HG03520 (cell line): Measurements from ENCODE around the gene PKD2.
"Not testable (repeated sequence)": the region's sequence is repeated elsewhere in the genome, so short reads cannot be mapped to it uniquely, and the experiment has no call there.

Experiments
- ATAC-seq: cut with Tn5 transposase; IDR thresholded peaks from one replicate; pipeline ENCODE4 v1.9.1; 2021; ENCODE audit warnings: mild to moderate bottlenecking, moderate library complexity; ENCODE audit not compliant: unreplicated experiment

The PKD2 gene

GRCh38 chr4:88063634-88064296, 56.3 kb downstream of the PKD2 start:
- ATAC-seq, result no peak

- ATAC-seq, result no peak
Measured at GRCh38 chr4:88064410-88064809, 57.0 kb downstream of the PKD2 start.

- no peak for ATAC-seq
Measured at GRCh38 chr4:88070031-88070430, 62.6 kb downstream of the PKD2 start.

GRCh38 chr4:88075336-88075735, 67.9 kb downstream of the PKD2 start:
- ATAC-seq, result no peak

GRCh38 chr4:88077911-88078524, 70.6 kb downstream of the PKD2 start:
- ATAC-seq, result no peak

GRCh38 chr4:88078579-88078978, 71.1 kb downstream of the PKD2 start:
- ATAC-seq, result no peak

GRCh38 chr4:88080626-88081025, 73.2 kb downstream of the PKD2 start:
- ATAC-seq, result no peak

- no peak for ATAC-seq
Measured at GRCh38 chr4:88087004-88087403, 79.6 kb downstream of the PKD2 start.

- ATAC-seq, result no peak
Measured at GRCh38 chr4:88090898-88091297, 83.5 kb downstream of the PKD2 start.

GRCh38 chr4:88091378-88091777, 83.9 kb downstream of the PKD2 start:
- ATAC-seq, result no peak

GRCh38 chr4:88093874-88094273, 86.4 kb downstream of the PKD2 start:
- no peak for ATAC-seq

- ATAC-seq, result no peak
Measured at GRCh38 chr4:88097301-88097700, 89.9 kb downstream of the PKD2 start.

- no peak for ATAC-seq
Measured at GRCh38 chr4:88097781-88098180, 90.3 kb downstream of the PKD2 start.

GRCh38 chr4:88098993-88099752, 91.7 kb downstream of the PKD2 start:
- ATAC-seq, result no peak

- ATAC-seq, result no peak
Measured at GRCh38 chr4:88101165-88101564, 93.7 kb downstream of the PKD2 start.

GRCh38 chr4:88102026-88102425, 94.6 kb downstream of the PKD2 start:
- no peak for ATAC-seq

GRCh38 chr4:88104902-88105610, 97.6 kb downstream of the PKD2 start:
- no peak for ATAC-seq

- ATAC-seq, result no peak
Measured at GRCh38 chr4:88106205-88106604, 98.8 kb downstream of the PKD2 start.

- ATAC-seq, result no peak
Measured at GRCh38 chr4:88107406-88108107, 100.1 kb downstream of the PKD2 start.

GRCh38 chr4:88108108-88108465, 100.7 kb downstream of the PKD2 start:
- not testable (repeated sequence) for ATAC-seq

- no peak for ATAC-seq
Measured at GRCh38 chr4:88108747-88109122, 101.3 kb downstream of the PKD2 start.
